Mesothelial cell of epicardium (in vitro differentiated cells): ENCODE measurements around the gene CRLF3. TPM values are rescaled to one million over a fixed set of nuclear protein-coding genes. Genes with fewer than 3 reads are reported as not detected.

Experiments used
- total RNA-seq: library from RNA; stranded (reverse); gene quantifications from 3 replicates; pipeline ENCODE4 v1.2.1, GENCODE V29; 2021

Gene CRLF3
- total RNA-seq, 1 donor from 2014 or later = 7.6 TPM

Other genes starting within 250 kb of the CRLF3 start
- 9.7 to 11.3 TPM (median 10.6 TPM) in 3 replicates for gene ATAD5, start 7.3 kb upstream of the CRLF3 start, total RNA-seq
- 16.3 to 18.2 TPM (median 16.4 TPM) in 3 replicates for gene TEFM, start 81.5 kb upstream of the CRLF3 start, total RNA-seq
- gene ADAP2, start 97.3 kb upstream of the CRLF3 start, total RNA-seq = 0.36 to 2.3 TPM (median 1.9 TPM) in 3 replicates
- 15.4 to 15.8 TPM (median 15.7 TPM) in 3 replicates for gene RNF135, start 146.3 kb upstream of the CRLF3 start, total RNA-seq